Transverse colon (tissue), 4 donors: ENCODE data around the gene POLR2J.
"Not testable (repeated sequence)": the region's sequence is repeated elsewhere in the genome, so short reads cannot be mapped to it uniquely, and the experiment has no call there.

Experiments
- EP300 ChIP-seq: sonication (generic); formaldehyde crosslinking; IDR thresholded peaks from one replicate; pipeline ENCODE4 v1.6.1; 2017; ENCODE audit warnings: antibody characterized with exemption, low read depth
- POLR2AphosphoS5 ChIP-seq, 3 donors: sonication (generic); formaldehyde crosslinking; IDR thresholded peaks; one replicate each; pipeline ENCODE4 v1.6.1; 2016; ENCODE audit warnings: antibody characterized with exemption in 3 of 3
- TF ChIP-seq, protein P1 (sequence below), 5 experiments: fragments of 200-600 bp in 3 of 5; fragments of 450-650 bp in 2 of 5; sonication (generic) in 3 of 5; IDR thresholded peaks; 1 replicate in 2 of 5; 2 replicates in 3 of 5; pipeline ENCODE4 v1.5.1; 2016 to 2017; ENCODE audit warnings: antibody characterized with exemption in 5 of 5, inconsistent platforms in 3 of 5, mild to moderate bottlenecking in 2 of 5, moderate library complexity in 1 of 5

DNA sequence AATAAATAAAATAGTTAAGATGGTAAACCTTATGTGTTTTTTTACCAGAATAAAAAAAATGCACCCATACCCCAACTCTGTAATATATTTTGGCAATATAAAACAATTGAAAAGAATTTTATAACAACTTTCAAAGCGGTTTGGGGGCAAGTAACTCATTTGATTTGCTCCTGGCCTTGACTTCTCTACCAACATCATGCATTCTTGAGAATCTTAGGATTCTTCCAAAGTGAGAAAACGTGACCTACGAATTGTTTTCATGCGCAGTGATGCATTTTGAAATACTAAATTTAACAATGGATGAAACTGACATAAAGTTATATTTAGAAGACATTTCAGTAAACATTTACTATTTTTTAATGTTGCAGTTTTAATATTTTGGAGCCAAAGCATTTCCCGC, 42.1 kb upstream of the POLR2J start:
- TF ChIP-seq, protein P1, sequence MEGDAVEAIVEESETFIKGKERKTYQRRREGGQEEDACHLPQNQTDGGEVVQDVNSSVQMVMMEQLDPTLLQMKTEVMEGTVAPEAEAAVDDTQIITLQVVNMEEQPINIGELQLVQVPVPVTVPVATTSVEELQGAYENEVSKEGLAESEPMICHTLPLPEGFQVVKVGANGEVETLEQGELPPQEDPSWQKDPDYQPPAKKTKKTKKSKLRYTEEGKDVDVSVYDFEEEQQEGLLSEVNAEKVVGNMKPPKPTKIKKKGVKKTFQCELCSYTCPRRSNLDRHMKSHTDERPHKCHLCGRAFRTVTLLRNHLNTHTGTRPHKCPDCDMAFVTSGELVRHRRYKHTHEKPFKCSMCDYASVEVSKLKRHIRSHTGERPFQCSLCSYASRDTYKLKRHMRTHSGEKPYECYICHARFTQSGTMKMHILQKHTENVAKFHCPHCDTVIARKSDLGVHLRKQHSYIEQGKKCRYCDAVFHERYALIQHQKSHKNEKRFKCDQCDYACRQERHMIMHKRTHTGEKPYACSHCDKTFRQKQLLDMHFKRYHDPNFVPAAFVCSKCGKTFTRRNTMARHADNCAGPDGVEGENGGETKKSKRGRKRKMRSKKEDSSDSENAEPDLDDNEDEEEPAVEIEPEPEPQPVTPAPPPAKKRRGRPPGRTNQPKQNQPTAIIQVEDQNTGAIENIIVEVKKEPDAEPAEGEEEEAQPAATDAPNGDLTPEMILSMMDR (IDR thresholded peaks at IDR 0.05), result not testable (repeated sequence)
- TF ChIP-seq EP300; POLR2AphosphoS5 (IDR thresholded peaks at IDR 0.05): not testable (repeated sequence)
